NCI-H1436 (cell line): ENCODE results near the gene RRH.
"Not testable (repeated sequence)": the region's sequence is repeated elsewhere in the genome, so short reads cannot be mapped to it uniquely, and the experiment has no call there.

Experiments used
- DNase-seq: peaks from one replicate; lab custom pipeline; 2025; lab: John Stamatoyannopoulos, UW

Gene RRH

GRCh38 chr4:109846395-109847098 lies 18.8 kb downstream of the RRH start:
- no peak for DNase-seq

DNA sequence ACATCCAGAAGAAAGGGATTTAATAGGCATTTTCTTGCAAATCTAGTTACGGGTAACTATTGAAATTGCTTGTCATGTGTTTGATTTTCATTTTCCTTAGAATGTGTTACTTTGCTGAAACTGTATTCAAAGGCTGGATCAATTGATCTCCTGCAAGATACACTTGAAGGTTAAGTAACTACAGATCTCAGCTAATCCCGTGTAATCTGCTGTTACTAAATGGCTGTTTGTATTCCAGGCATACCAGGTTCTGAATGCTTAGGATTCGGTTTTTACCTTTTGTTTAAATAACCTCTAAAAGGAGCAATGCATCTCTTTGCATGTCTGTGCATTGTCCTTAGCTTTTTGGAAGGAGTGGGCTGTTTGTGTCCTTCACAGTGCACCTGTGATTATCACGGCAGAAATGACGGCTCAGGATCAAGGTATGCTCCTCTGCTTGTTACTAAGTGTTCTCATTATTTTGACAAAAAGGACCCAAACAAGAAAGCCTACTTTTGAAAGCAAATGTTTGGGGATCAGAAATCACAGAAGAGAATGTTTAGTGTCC lies 20.2 kb downstream of the RRH start, which contains the start of gene LRIT3:
Gene LRIT3 (plus strand): TSS at position 212 of the 547 bp plus-strand sequence. CDS start 95 bp downstream, at position 307.
- DNase-seq = no peak

GRCh38 chr4:109848501-109848900 lies 20.7 kb downstream of the RRH start:
- no peak for DNase-seq

DNA sequence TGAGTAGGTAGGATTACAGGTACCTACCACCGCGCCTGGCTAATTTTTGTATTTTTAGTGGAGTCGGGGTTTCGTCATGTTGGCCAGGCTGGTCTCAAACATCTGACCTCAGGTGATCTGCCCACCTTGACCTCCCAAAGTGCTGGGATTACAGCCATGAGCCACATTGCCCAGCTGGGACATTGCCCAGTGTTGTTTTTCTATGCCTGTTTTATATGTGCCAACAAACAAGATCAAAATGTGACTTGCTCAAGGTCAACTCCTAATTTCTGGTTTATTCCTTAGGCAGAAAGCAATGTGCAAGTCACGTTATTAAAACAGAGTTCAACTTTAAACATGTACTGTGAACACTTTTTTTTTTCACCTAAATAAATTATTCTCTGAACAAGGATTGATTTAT lies 22.8 kb downstream of the RRH start:
- no peak for DNase-seq

DNA sequence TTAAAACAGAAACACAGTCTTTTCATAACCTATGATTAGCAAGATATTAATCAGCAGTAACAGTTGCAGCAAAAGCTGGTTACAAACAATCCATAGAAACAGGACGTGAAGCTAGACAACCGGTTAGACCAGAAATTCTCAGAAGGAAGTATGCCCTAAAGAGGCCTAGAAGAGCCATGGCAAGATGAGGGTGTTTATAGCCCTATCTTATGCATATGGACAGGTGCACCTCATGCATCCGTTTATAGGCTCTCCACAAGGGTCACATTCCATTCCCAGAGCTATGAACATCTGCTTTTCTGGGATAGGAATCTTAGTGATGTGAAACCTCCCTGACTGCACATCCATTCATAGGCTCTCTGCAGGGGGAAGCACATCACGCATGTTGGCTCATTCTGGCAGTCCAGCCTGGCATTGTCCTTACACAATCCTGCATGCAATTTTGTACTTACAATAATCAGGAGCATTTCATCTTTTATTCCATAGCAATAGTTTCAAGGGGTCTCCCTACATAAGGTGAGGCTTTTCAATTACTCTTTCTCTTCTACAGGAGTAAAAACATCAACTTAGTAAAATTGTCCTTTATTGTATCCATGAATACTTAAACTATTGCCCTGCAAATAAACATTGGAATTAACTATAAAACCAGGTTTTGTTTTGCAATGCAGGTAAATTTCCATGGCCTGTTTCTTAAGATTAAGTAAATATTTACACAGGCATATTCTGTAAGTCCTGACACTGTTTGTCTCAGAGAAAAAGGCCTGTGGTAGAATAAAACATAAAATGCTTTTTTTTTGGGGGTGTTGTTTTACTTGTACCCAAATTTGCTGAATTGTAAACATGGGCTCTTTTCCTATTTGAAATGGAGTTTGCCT lies 31.9 kb downstream of the RRH start:
- not testable (repeated sequence) for DNase-seq

DNA sequence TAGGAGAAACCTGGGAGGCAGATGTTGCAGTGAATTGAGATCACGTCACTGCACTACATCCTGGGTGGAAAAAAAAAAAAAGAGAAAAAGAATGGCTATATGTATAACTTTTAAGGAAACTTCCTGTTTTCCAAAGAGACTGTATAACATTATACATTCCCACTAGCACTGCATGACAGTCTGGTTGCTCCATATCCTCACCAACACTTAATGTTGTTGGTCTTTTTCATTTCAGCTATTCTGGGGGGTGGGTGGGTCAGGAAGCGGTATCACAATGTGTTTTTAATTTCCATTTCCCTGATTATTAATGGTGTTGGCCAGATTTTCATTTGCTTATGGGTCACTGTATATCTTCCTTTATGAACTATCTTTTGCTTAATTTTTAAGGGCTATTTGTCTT lies 33.5 kb downstream of the RRH start:
- no peak for DNase-seq

GRCh38 chr4:109861916-109862511 lies 34.2 kb downstream of the RRH start:
- DNase-seq = no peak

DNA sequence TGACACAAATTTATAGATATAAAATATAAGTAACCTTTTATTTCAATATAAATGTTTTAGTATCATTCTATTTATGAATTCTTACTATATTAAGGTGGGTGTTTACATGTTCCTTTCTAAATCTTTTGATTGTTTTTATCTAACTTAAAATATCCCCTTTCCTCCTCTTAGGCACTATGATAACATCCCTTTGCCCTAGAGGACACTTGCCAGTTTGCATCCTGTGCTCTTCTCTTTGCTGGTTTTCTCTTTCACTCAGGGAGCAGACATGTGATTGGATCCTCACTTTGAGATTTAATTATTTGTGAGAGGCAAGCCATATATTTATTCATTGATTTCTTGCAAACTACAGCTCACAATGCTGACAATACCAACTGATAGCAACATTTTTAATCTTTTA lies 36.4 kb downstream of the RRH start:
- no peak for DNase-seq

DNA sequence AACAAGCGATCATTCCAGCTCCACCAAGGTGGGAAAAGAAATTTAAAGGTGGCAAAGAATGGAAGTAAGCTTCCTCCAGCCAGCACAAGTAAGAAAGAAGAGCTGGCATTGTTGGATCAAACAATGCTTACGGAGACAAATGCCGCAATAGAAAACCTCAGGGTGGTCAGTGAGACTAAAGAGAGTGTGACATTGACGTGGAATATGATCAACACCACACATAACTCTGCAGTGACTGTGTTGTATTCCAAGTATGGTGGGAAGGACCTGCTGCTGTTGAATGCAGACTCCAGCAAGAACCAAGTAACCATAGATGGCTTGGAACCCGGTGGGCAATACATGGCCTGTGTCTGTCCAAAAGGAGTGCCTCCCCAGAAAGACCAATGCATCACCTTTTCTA lies 42.3 kb downstream of the RRH start:
- DNase-seq = no peak

DNA sequence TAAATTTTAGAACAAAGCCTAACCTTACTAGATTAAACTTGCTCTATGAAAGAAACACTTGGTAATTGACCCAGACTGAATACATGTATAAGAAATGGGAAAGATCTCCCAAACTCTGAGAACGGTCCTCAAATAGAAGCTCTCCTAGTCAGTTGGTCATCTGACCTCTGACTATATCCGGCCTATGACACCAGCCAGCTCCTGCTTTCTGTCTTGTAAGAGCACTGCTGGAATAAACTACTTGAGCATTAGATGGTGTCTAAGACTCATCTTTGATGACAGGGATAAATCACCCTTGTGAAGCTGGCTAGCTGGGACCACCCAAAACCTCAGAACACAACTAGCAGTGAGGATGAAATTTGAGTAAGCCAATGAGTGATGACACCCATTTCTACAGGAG lies 44.3 kb downstream of the RRH start:
- DNase-seq = no peak

- DNase-seq = no peak
Measured at GRCh38 chr4:109872950-109873656, 45.3 kb downstream of the RRH start.

- no peak for DNase-seq
Measured at GRCh38 chr4:109873791-109874514, 46.2 kb downstream of the RRH start.

- DNase-seq = no peak
Measured at GRCh38 chr4:109875106-109875505, 47.3 kb downstream of the RRH start.

GRCh38 chr4:109875553-109875952 lies 47.8 kb downstream of the RRH start:
- DNase-seq = not testable (repeated sequence)

- DNase-seq = no peak
Measured at GRCh38 chr4:109876634-109877265, 49.0 kb downstream of the RRH start.

DNA sequence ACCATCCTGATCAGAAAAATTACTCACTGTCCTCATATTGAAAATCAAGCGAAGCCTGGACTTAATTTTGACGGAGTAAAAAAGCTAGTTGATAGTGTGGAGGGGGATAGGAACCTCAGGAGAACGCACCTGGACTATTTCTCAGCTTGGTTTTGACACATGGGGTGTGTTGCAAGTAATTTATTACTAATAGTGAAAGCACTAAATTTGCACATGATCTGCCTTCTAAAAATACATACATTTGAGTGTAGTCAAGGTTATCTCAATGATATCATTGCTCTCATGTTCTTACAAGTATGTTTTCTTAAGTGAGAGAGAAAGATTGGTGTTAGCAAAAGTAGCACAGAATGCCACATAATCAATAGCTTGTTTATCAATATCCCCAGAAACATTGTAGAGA lies 49.6 kb downstream of the RRH start:
- DNase-seq = no peak

GRCh38 chr4:109878355-109878754 lies 50.6 kb downstream of the RRH start:
- no peak for DNase-seq

DNA sequence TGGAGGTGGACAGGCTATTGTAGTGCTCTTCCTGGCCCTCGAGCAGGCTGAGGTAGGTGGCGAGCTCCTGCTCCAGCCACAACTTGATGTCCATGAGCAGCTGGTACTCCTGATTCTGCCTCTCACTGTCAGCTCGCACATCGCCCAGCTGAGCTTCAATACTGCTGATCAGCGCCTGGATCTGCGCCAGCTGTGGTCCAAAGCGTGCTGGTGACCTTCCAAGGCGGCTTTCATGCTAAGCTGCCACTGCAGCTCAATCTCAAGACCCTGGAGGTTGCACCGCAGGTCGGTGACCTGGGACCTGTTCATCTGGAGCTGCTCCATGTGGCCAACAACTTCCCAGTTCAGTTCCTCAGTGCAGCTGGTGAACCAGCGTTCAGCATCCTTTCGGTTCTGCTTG lies 51.3 kb downstream of the RRH start:
- DNase-seq = no peak

DNA sequence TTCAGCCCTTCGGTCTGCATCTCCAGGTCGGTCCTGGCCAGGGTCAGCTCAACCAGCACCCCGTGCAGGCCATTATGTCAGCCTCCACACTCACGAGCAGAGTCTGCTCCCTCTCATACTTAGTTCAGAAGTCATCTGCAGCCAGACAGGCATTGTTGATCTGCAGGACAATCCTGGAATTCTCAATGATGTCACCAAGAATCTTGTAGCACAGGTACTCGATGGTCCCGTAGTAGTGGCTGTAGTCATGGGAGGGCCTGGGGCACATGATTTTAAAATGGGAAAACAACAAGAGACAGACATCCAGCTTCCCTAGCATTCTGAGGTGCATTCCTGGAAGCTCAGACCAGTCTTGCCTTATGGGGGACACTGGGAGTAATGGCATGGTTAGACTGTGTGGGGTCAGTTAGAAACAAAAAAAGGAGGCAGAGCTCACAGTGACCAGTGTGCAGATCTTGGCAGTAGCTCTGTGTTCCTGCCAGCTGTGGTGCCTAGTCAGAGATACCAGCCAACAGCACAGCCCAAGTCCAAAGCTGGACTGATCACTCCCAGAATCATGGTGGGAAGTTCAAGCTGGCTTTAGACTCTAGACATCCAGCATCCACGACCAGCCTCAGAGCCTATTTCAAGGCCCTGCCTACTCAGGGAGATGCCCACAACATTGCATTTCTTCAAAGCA lies 52.0 kb downstream of the RRH start:
- no peak for DNase-seq

DNA sequence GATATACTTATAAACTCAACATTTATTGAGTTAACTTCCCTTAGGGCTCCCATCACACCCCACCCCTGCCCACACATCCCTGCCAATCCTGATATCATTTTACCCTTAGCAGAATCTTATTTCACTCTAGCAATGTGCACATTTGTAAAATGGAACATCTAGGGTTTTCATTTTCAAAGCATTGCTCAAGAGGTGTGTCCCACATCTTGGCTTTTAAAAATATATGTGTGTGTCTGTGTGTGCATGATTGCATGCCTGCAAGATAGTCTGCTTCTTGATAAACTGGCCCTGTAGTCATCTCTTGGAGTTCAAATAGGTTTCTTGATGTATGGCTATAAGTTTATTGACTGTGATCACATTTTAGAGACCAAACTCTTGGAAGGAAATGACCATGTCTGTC lies 58.5 kb downstream of the RRH start:
- DNase-seq = no peak
